Body of pancreas (tissue), 4 donors: ENCODE data around the gene MAPK8. TPM values are rescaled to one million over a fixed set of nuclear protein-coding genes. Genes with fewer than 3 reads are reported as not detected.

Experiments used
- ATAC-seq: fragments of 150-250 bp; one replicate; pipeline ENCODE4 v1.9.1; 2016
- DNase-seq, 4 donors: peaks; one replicate each; pipeline ENCODE4 v3.0.0-alpha.2; 2019
- H3K27ac ChIP-seq, 4 donors: fragments of 200-600 bp; sonication (generic); 1 replicate in 3 of 4; 2 replicates in 1 of 4; pipeline versions ENCODE4 v1.5.1 to v1.6.1; 2016 to 2019; ENCODE audit warnings: mild to moderate bottlenecking in 1 of 4, mixed read lengths in 1 of 4, moderate library complexity in 1 of 4
- H3K27me3 ChIP-seq, 2 donors: fragments of 200-600 bp; sonication (generic); one replicate each; pipeline ENCODE4 v1.6.0; 2016; ENCODE audit warnings: mild to moderate bottlenecking in 1 of 2
- H3K36me3 ChIP-seq, 2 donors: fragments of 200-600 bp; sonication (generic); replicated peaks in 1 of 2; 2 replicates each; pipeline ENCODE4 v1.5.1; 2016; ENCODE audit warnings: low read depth in 2 of 2; ENCODE audit not compliant: insufficient read depth in 1 of 2
- H3K4me1 ChIP-seq: fragments of 200-600 bp; sonication (generic); one replicate; pipeline ENCODE4 v1.6.0; 2016
- H3K4me3 ChIP-seq, 2 donors: fragments of 200-600 bp; sonication (generic); 1 replicate in 1 of 2; 2 replicates in 1 of 2; pipeline ENCODE4 v1.5.1; 2016 to 2019
- H3K9me3 ChIP-seq, 3 donors: fragments of 200-600 bp; sonication (generic); 1 replicate in 2 of 3; 2 replicates in 1 of 3; pipeline ENCODE4 v1.5.1; 2016
- POLR2A ChIP-seq, 3 donors: fragments of 450-650 bp; IDR thresholded peaks; one replicate each; pipeline ENCODE4 v1.6.1; 2016; ENCODE audit warnings: antibody characterized with exemption in 3 of 3, mild to moderate bottlenecking in 2 of 3
- WGBS, 2 donors: methylation state at CpG; one replicate each; pipeline ENCODE4 v1.1.5; 2017; 5-methylcytosine and 5-hydroxymethylcytosine counted together
- intact Hi-C: fragments of 100-400 bp; cut with DNase I; formaldehyde crosslinking; loops from one replicate; pipeline ENCODE4 v1.15.1; 2023
- total RNA-seq, 2 donors: library from RNA; depleted of rRNA; stranded (reverse); fragments of >200 nt; gene quantifications; one replicate each; pipeline ENCODE4 v1.1.0, GENCODE V29; 2016
- TF ChIP-seq, protein P1 (sequence below), 7 experiments: fragments of 450-650 bp in 4 of 7; fragments of 200-600 bp in 3 of 7; sonication (generic) in 3 of 7; IDR thresholded peaks; one replicate each; pipeline ENCODE4 v1.5.1; 2016 to 2019; ENCODE audit warnings: antibody characterized with exemption in 7 of 7

The MAPK8 gene
- total RNA-seq, 2 donors from 2014 or later: 16.1 to 22.7 TPM

- ATAC-seq (no peak), DNase-seq (no peak)
- Histone ChIP-seq H3K27me3 (no peaks in the 10 kb centered on the region), H3K9me3 (no peaks in the 10 kb centered on the region), H3K4me3 (no peak overlapping the region), H3K36me3 (no peaks in the 10 kb centered on the region), H3K4me1 (peaks cover 11% of the 10 kb centered on the region), H3K27ac (no peak overlapping the region)
- TF ChIP-seq, protein P1, sequence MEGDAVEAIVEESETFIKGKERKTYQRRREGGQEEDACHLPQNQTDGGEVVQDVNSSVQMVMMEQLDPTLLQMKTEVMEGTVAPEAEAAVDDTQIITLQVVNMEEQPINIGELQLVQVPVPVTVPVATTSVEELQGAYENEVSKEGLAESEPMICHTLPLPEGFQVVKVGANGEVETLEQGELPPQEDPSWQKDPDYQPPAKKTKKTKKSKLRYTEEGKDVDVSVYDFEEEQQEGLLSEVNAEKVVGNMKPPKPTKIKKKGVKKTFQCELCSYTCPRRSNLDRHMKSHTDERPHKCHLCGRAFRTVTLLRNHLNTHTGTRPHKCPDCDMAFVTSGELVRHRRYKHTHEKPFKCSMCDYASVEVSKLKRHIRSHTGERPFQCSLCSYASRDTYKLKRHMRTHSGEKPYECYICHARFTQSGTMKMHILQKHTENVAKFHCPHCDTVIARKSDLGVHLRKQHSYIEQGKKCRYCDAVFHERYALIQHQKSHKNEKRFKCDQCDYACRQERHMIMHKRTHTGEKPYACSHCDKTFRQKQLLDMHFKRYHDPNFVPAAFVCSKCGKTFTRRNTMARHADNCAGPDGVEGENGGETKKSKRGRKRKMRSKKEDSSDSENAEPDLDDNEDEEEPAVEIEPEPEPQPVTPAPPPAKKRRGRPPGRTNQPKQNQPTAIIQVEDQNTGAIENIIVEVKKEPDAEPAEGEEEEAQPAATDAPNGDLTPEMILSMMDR (IDR thresholded peaks at IDR 0.05): no peak
- no peak for TF ChIP-seq POLR2A (IDR thresholded peaks at IDR 0.05)
- 95 to 97% methylated on average over 4 of the region's 4 CpGs for WGBS, 2 donors
- intact Hi-C loops: no loop called here
Observed at GRCh38 chr10:48440771-48441170, 134.3 kb downstream of the MAPK8 start.

GRCh38 chr10:48442090-48442808 lies 135.8 kb downstream of the MAPK8 start:
- ATAC-seq (no peak), DNase-seq (peak in 1 of 4 donors; percentile 7)
- intact Hi-C loops: no loop called here
- 77 to 86% methylated on average over 8 to 11 of the region's 11 CpGs for WGBS, 2 donors
- no peaks in the 10 kb centered on the region for H3K36me3 ChIP-seq
- no peak overlapping the region for H3K4me3 ChIP-seq
- H3K9me3 ChIP-seq: no peaks in the 10 kb centered on the region
- H3K27me3 ChIP-seq: no peaks in the 10 kb centered on the region
- TF ChIP-seq, protein P1 (IDR thresholded peaks at IDR 0.05): no peak
- TF ChIP-seq POLR2A (IDR thresholded peaks at IDR 0.05): no peak
- no peak overlapping the region for H3K27ac ChIP-seq
- peaks cover 11% of the 10 kb centered on the region for H3K4me1 ChIP-seq

- H3K4me3 ChIP-seq: no peak overlapping the region
- no peak overlapping the region for H3K27ac ChIP-seq
- TF ChIP-seq, protein P1 (IDR thresholded peaks at IDR 0.05): no peak
- TF ChIP-seq POLR2A (IDR thresholded peaks at IDR 0.05): no peak
- 78% methylated on average over 5 of the region's 5 CpGs for WGBS, 2 donors
- ATAC-seq (no peak), DNase-seq (no peak)
- no peaks in the 10 kb centered on the region for H3K36me3 ChIP-seq
- intact Hi-C loops: no loop called here
- no peaks in the 10 kb centered on the region for H3K9me3 ChIP-seq
- peaks cover 11% of the 10 kb centered on the region for H3K4me1 ChIP-seq
- H3K27me3 ChIP-seq: no peaks in the 10 kb centered on the region
Observed at GRCh38 chr10:48442809-48443177, 136.3 kb downstream of the MAPK8 start.

DNA sequence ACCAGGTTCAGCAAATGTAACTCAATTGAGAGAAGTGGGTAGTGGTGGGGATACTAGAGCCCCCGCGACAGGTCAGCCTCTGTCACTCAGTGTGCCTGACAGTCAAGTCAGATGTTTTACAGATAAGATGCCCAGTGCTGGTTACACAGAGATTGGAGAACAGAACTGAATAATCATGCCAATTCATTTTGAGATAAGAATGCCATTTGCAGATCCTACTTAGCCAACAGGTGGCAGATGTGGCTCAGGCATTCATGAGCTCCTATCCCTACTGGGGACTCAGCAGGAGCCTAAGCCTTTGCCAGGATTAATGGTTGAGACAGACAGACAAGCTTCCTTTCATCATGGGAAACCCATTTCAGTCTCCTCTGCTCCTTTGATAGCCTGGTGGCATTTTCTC lies 137.8 kb downstream of the MAPK8 start:
- ATAC-seq: no peak
- 18 to 21% methylated on average over 2 of the region's 2 CpGs for WGBS, 2 donors
- intact Hi-C loops: no loop called here
- DNase-seq: peak in 1 of 4 donors; percentile 17
- Histone ChIP-seq H3K4me1 (peaks cover 6% of the 10 kb centered on the region), H3K27ac (no peak overlapping the region), H3K36me3 (no peaks in the 10 kb centered on the region), H3K9me3 (no peaks in the 10 kb centered on the region), H3K27me3 (no peaks in the 10 kb centered on the region), H3K4me3 (no peak overlapping the region)
- TF ChIP-seq, protein P1 (IDR thresholded peaks at IDR 0.05): peak in 3 of 7 experiments; percentile 21 to 31 (median 29)
- no peak for TF ChIP-seq POLR2A (IDR thresholded peaks at IDR 0.05)
